PC-3 (cell line): ENCODE results near the gene CD163L1. TPM values are rescaled to one million over a fixed set of nuclear protein-coding genes. Genes with fewer than 3 reads are reported as not detected.

ENCODE experiments used
- ATAC-seq: fragments of 200-7000 bp; cut with Tn5 transposase; 2 replicates; pipeline ENCODE4 v1.9.1; 2020; ENCODE audit warnings: mild to moderate bottlenecking, moderate library complexity
- BruUV-seq: library from RNA; stranded (reverse); fragments of 400-500 nt; replicated peaks from 2 replicates; lab custom pipeline; 2021; lab: Mats Ljungman, UMichigan
- CTCF ChIA-PET: fragments of 300-600 bp; sonication (Branson Sonifier 250); formaldehyde crosslinking; loops from one replicate; lab custom pipeline; 2022; ENCODE audit warnings: antibody characterized with exemption; lab: Charles Lee
- POLR2A ChIA-PET: fragments of 300-600 bp; sonication (Branson Sonifier 250); formaldehyde crosslinking; loops from one replicate; lab custom pipeline; 2022; ENCODE audit warnings: antibody characterized with exemption; ENCODE audit not compliant: unreplicated experiment; lab: Charles Lee
- DNase-seq: peaks from one replicate; pipeline ENCODE4 v3.0.0-alpha.2; 2015
- H2AFZ ChIP-seq: fragments of 300-600 bp; sonication (generic); 2 replicates; pipeline ENCODE4 v1.6.0; 2016; ENCODE audit warnings: antibody characterized with exemption, low read length
- H3F3A ChIP-seq: fragments of 300-600 bp; sonication (generic); one replicate; pipeline ENCODE4 v1.6.0; 2017; ENCODE audit warnings: antibody characterized with exemption, low read length, control low read depth, mild to moderate bottlenecking; ENCODE audit not compliant: unreplicated experiment
- H3K27ac ChIP-seq: fragments of 300-600 bp; sonication (generic); 2 replicates; pipeline ENCODE4 v1.5.1; 2016; ENCODE audit warnings: mild to moderate bottlenecking, low read length
- H3K27me3 ChIP-seq: fragments of 300-600 bp; sonication (generic); 2 replicates; pipeline ENCODE4 v1.6.1; 2016; ENCODE audit warnings: low read length, mixed read lengths
- H3K36me3 ChIP-seq: fragments of 300-600 bp; sonication (generic); 2 replicates; pipeline ENCODE4 v1.6.1; 2016; ENCODE audit warnings: low read depth, mixed run types, low read length, mixed read lengths
- H3K4me1 ChIP-seq: fragments of 300-600 bp; sonication (generic); 2 replicates; pipeline ENCODE4 v1.5.1; 2016; ENCODE audit warnings: low read length; ENCODE audit not compliant: insufficient read depth
- H3K4me2 ChIP-seq: fragments of 300-600 bp; sonication (generic); 2 replicates; pipeline ENCODE4 v1.6.0; 2016; ENCODE audit warnings: low read length
- H3K4me3 ChIP-seq: fragments of 300-600 bp; sonication (generic); 2 replicates; pipeline ENCODE4 v1.5.1; 2016; ENCODE audit warnings: mild to moderate bottlenecking, low read length, mixed read lengths
- H3K79me2 ChIP-seq: fragments of 300-600 bp; sonication (generic); 2 replicates; pipeline ENCODE4 v1.6.1; 2017; ENCODE audit warnings: low read length, mixed read lengths
- H3K9ac ChIP-seq: fragments of 300-600 bp; sonication (generic); 2 replicates; pipeline ENCODE4 v1.6.0; 2016; ENCODE audit warnings: mild to moderate bottlenecking, low read length
- H3K9me2 ChIP-seq: fragments of 300-600 bp; sonication (generic); replicated peaks from 2 replicates; pipeline ENCODE4 v1.6.1; 2016; ENCODE audit warnings: mixed run types, low read length, mixed read lengths
- H3K9me3 ChIP-seq: fragments of 300-600 bp; sonication (generic); 2 replicates; pipeline ENCODE4 v1.6.1; 2016; ENCODE audit warnings: low read length, mixed read lengths
- H4K20me1 ChIP-seq: fragments of 300-600 bp; sonication (generic); 2 replicates; pipeline ENCODE4 v1.6.1; 2016; ENCODE audit warnings: low read length, mixed read lengths
- CTCF ChIP-seq: fragments of 300-600 bp; sonication (generic); conservative IDR thresholded peaks from 2 replicates; pipeline ENCODE4 v1.5.1; 2017; ENCODE audit warnings: antibody characterized with exemption, low read depth, mild to moderate bottlenecking, low read length
- EZH2 ChIP-seq: fragments of 300-600 bp; sonication (generic); IDR thresholded peaks from one replicate; pipeline ENCODE4 v1.6.1; 2017; ENCODE audit warnings: antibody characterized with exemption, mild to moderate bottlenecking, low read length; ENCODE audit not compliant: unreplicated experiment
- EZH2phosphoT487 ChIP-seq: fragments of 300-600 bp; sonication (generic); IDR thresholded peaks from 2 replicates; pipeline ENCODE4 v1.6.1; 2018; ENCODE audit warnings: mild to moderate bottlenecking, antibody characterized with exemption, low read length, borderline replicate concordance
- intact Hi-C: fragments of 100-400 bp; cut with micrococcal nuclease; formaldehyde crosslinking; loops from 2 replicates; pipeline ENCODE4 v1.9.0; 2023
- total RNA-seq: library from RNA; depleted of rRNA; stranded (reverse); fragments of >200 nt; gene quantifications from 2 replicates; pipeline ENCODE4 v1.2.3, GENCODE V29; 2014

Gene CD163L1
- total RNA-seq, 1 experiment from 2014 or later = 0.66 TPM

DNA sequence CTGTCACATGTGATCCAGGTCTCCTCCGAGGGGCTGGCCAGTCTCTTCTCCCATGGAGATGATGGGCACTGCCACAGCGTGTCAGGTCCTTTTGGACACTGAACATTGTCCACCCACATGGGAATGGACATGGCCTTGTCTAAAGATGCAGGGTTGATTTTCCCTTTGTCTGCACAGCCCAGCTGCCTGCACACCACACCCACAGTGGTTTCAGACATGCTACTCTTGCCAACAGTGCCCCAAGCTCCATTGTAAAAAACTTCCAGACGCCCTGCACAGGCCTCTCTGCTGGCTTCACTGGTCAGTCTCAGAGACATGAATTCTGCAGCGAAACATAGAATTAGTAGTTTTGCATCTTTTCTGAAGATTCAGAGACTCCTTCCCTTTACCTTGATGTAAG is 41.1 kb upstream of the CD163L1 start:
- Histone ChIP-seq H3K9me3 (no peaks in the 10 kb centered on the region), H3K4me2 (no peak overlapping the region), H3K4me3 (no peak overlapping the region), H3K9me2 (no peaks in the 10 kb centered on the region), H3F3A (no peaks in the 10 kb centered on the region), H3K9ac (no peak overlapping the region), H3K4me1 (no peaks in the 10 kb centered on the region), H4K20me1 (no peaks in the 10 kb centered on the region), H3K79me2 (no peaks in the 10 kb centered on the region), H3K27ac (no peak overlapping the region), H3K27me3 (peaks cover 17% of the 10 kb centered on the region; the same call in 1 of the 2 replicates), H3K36me3 (no peaks in the 10 kb centered on the region), H2AFZ (no peak overlapping the region)
- ChIA-PET POLR2A (no interaction called here), CTCF (no interaction called here)
- intact Hi-C loops = no loop called here
- ATAC-seq (no peak), DNase-seq (no peak)
- no peak for TF ChIP-seq CTCF
- TF ChIP-seq EZH2 = no peak
- no peak for TF ChIP-seq EZH2phosphoT487
- no TSS peak for BruUV-seq

- Histone ChIP-seq H3K36me3 (no peaks in the 10 kb centered on the region), H3K9me3 (no peaks in the 10 kb centered on the region), H3K4me1 (no peaks in the 10 kb centered on the region), H3F3A (no peaks in the 10 kb centered on the region), H2AFZ (no peak overlapping the region), H3K79me2 (no peaks in the 10 kb centered on the region), H3K9me2 (no peaks in the 10 kb centered on the region), H3K4me3 (no peak overlapping the region), H3K4me2 (no peak overlapping the region), H4K20me1 (no peaks in the 10 kb centered on the region), H3K27ac (no peak overlapping the region), H3K9ac (no peak overlapping the region), H3K27me3 (peaks cover 17% of the 10 kb centered on the region; the same call in 1 of the 2 replicates)
- no TSS peak for BruUV-seq
- ChIA-PET CTCF (no interaction called here), POLR2A (no interaction called here)
- DNase-seq = peak; percentile 7
- ATAC-seq = no peak
- TF ChIP-seq EZH2 = no peak
- no peak for TF ChIP-seq EZH2phosphoT487
- no peak for TF ChIP-seq CTCF
- intact Hi-C loops = no loop called here
Observed at GRCh38 chr12:7483343-7483742, 39.4 kb upstream of the CD163L1 start.

GRCh38 chr12:7479771-7480170 is 35.8 kb upstream of the CD163L1 start:
- DNase-seq (no peak), ATAC-seq (no peak)
- no peaks in the 10 kb centered on the region for H3K9me3 ChIP-seq
- BruUV-seq = no TSS peak
- no peaks in the 10 kb centered on the region for H3K36me3 ChIP-seq
- H3K27me3 ChIP-seq = peaks cover 17% of the 10 kb centered on the region; the same call in 1 of the 2 replicates
- H3K4me3 ChIP-seq = no peak overlapping the region
- no peaks in the 10 kb centered on the region for H4K20me1 ChIP-seq
- no peak for TF ChIP-seq CTCF
- TF ChIP-seq EZH2phosphoT487 = no peak
- no peak for TF ChIP-seq EZH2
- no peak overlapping the region for H3K27ac ChIP-seq
- no peak overlapping the region for H3K9ac ChIP-seq
- H2AFZ ChIP-seq = no peak overlapping the region
- H3K9me2 ChIP-seq = no peaks in the 10 kb centered on the region
- POLR2A ChIA-PET = no interaction called here
- no peaks in the 10 kb centered on the region for H3K79me2 ChIP-seq
- H3K4me1 ChIP-seq = no peaks in the 10 kb centered on the region
- no peak overlapping the region for H3K4me2 ChIP-seq
- no peaks in the 10 kb centered on the region for H3F3A ChIP-seq
- intact Hi-C loops = no loop called here
- CTCF ChIA-PET = no interaction called here
